Measurements from ENCODE around the gene EID1. TPM values are rescaled to one million over a fixed set of nuclear protein-coding genes. Genes with fewer than 3 reads are reported as not detected.
"Not testable (repeated sequence)": the region's sequence is repeated elsewhere in the genome, so short reads cannot be mapped to it uniquely, and the experiment has no call there.

Gene EID1
- polyA plus RNA-seq, 4 donors = 81.3 to 133 (median 91.5) TPM

GRCh38 chr15:48845123-48845522 lies 32.8 kb upstream of the EID1 start:
- no peaks in the 10 kb centered on the region for H3K9me3 ChIP-seq (ENCODE audit: control insufficient read depth in 2 of 2, insufficient read depth in 1 of 2, low read depth in 1 of 2, low read length in 1 of 2)
- DNase-seq (no peak), FAIRE-seq (no peak)
- no peak overlapping the region for H3K4me3 ChIP-seq (ENCODE audit: low read depth in 1 of 3, low read length in 3 of 3)
- no peaks in the 10 kb centered on the region for H3K36me3 ChIP-seq (ENCODE audit: control insufficient read depth in 3 of 3, insufficient read depth in 2 of 3, low read depth in 1 of 3, low read length in 3 of 3)
- H3K4me1 ChIP-seq (ENCODE audit: control insufficient read depth in 3 of 3, insufficient read depth in 2 of 3, low read depth in 1 of 3, low read length in 2 of 3) = no peaks in the 10 kb centered on the region
- no peak overlapping the region for H3K27ac ChIP-seq (ENCODE audit: low read depth in 1 of 3, low read length in 2 of 3)
- WGBS, 3 donors = 53 to 70% (median 68%) methylated on average over 1 of the region's 1 CpG
- H3K27me3 ChIP-seq (ENCODE audit: control insufficient read depth in 3 of 3, insufficient read depth in 3 of 3, low read length in 3 of 3) = peaks cover 0 to 2% (median 0%) of the 10 kb centered on the region in 3 donors

DNA sequence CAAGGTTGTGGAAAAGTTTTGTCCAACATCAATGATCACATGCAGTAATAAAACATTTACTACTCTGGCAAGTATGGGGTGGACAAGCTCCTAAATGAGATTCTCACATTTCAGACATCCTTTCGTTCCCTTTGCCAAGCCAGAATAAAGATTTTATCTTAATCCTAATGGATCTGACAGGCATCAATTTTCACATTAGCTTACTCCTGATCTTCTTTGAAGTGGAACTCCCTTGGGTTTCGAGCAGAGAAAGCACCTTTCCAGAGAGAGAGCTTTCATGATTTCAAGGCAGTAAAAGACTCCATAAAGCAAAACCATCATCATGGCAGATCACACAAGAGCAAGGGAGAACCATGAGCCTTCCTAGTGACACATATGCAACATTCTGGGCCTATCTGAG lies 27.3 kb upstream of the EID1 start:
- DNase-seq = no peak
- H3K27me3 ChIP-seq (ENCODE audit: control insufficient read depth in 3 of 3, insufficient read depth in 3 of 3, low read length in 3 of 3) = peaks cover 0 to 2% (median 0%) of the 10 kb centered on the region in 3 donors
- peaks cover 0 to 5% (median 0%) of the 10 kb centered on the region in 3 donors for H3K4me1 ChIP-seq (ENCODE audit: control insufficient read depth in 3 of 3, insufficient read depth in 2 of 3, low read depth in 1 of 3, low read length in 2 of 3)
- H3K9me3 ChIP-seq (ENCODE audit: control insufficient read depth in 2 of 2, insufficient read depth in 1 of 2, low read depth in 1 of 2, low read length in 1 of 2) = no peaks in the 10 kb centered on the region
- no peak overlapping the region for H3K27ac ChIP-seq (ENCODE audit: low read depth in 1 of 3, low read length in 2 of 3)
- WGBS, 3 donors = 84 to 91% (median 89%) methylated on average over 2 of the region's 2 CpGs
- no peak overlapping the region for H3K4me3 ChIP-seq (ENCODE audit: low read depth in 1 of 3, low read length in 3 of 3)
- H3K36me3 ChIP-seq (ENCODE audit: control insufficient read depth in 3 of 3, insufficient read depth in 2 of 3, low read depth in 1 of 3, low read length in 3 of 3) = no peaks in the 10 kb centered on the region
- no peak for FAIRE-seq

- DNase-seq (no peak), FAIRE-seq (no peak)
- Histone ChIP-seq H3K4me1 (ENCODE audit: control insufficient read depth in 3 of 3, insufficient read depth in 2 of 3, low read depth in 1 of 3, low read length in 2 of 3) (peaks cover 0 to 10% (median 0%) of the 10 kb centered on the region in 3 donors), H3K27ac (ENCODE audit: low read depth in 1 of 3, low read length in 2 of 3) (no peak overlapping the region), H3K36me3 (ENCODE audit: control insufficient read depth in 3 of 3, insufficient read depth in 2 of 3, low read depth in 1 of 3, low read length in 3 of 3) (no peaks in the 10 kb centered on the region), H3K4me3 (ENCODE audit: low read depth in 1 of 3, low read length in 3 of 3) (no peak overlapping the region), H3K9me3 (ENCODE audit: control insufficient read depth in 2 of 2, insufficient read depth in 1 of 2, low read depth in 1 of 2, low read length in 1 of 2) (no peaks in the 10 kb centered on the region), H3K27me3 (ENCODE audit: control insufficient read depth in 3 of 3, insufficient read depth in 3 of 3, low read length in 3 of 3) (no peaks in the 10 kb centered on the region)
Observed at GRCh38 chr15:48851956-48852355, 26.0 kb upstream of the EID1 start.

GRCh38 chr15:48854434-48854833 lies 23.5 kb upstream of the EID1 start:
- H3K4me1 ChIP-seq (ENCODE audit: control insufficient read depth in 3 of 3, insufficient read depth in 2 of 3, low read depth in 1 of 3, low read length in 2 of 3); H3K9me3 ChIP-seq (ENCODE audit: control insufficient read depth in 2 of 2, insufficient read depth in 1 of 2, low read depth in 1 of 2, low read length in 1 of 2); H3K27ac ChIP-seq (ENCODE audit: low read depth in 1 of 3, low read length in 2 of 3); H3K27me3 ChIP-seq (ENCODE audit: control insufficient read depth in 3 of 3, insufficient read depth in 3 of 3, low read length in 3 of 3); DNase-seq; H3K4me3 ChIP-seq (ENCODE audit: low read depth in 1 of 3, low read length in 3 of 3); H3K36me3 ChIP-seq (ENCODE audit: control insufficient read depth in 3 of 3, insufficient read depth in 2 of 3, low read depth in 1 of 3, low read length in 3 of 3); FAIRE-seq: not testable (repeated sequence)
- 94 to 99% (median 98%) methylated on average over 3 of the region's 3 CpGs for WGBS, 3 donors

DNA sequence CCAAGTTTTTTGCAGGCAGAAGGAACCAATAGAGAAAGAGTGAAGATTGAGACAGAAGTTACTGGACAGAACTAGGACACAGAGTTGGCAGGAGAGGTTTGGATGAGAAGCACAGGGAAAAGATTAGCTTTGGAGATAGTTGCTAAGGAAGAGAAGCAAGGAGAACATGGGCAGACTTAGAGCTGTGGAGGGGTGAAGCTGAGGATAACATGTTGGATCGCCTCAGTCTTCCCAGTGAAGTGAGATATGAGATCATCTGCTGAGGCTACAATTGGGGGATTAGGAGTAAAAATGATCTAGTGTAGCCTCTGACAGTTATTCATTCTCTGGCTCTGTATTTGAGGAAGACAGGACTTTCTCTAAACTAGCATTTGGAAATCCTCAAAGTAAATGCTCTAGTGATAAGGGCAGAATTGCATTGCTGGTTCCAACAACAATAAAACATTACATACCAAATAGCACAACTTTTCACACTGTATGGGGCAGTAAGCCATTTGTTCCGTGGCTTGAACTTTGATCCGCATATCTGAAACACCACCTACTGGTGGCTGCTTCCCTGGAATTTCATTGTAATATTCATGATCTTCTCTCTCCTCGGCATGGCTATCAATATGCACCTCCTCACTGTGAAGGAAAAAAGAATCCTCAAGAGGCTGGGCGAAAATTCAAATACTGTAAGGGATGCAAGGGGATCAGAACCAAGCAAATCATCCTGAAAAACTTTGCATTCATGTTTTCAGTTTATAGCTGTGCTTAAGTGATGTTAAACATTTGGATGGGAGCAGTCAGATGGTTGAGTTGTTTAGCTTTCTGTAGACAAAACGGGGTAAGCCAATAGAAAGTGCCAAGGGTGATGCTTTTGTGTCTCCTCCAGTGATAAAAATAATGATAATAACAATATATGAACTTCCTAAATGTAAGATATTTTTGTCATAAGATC lies 22.2 kb upstream of the EID1 start:
- H3K27me3 ChIP-seq (ENCODE audit: control insufficient read depth in 3 of 3, insufficient read depth in 3 of 3, low read length in 3 of 3) = no peaks in the 10 kb centered on the region
- FAIRE-seq (no peak), DNase-seq (peak; percentile 67 to 77)
- H3K36me3 ChIP-seq (ENCODE audit: control insufficient read depth in 3 of 3, insufficient read depth in 2 of 3, low read depth in 1 of 3, low read length in 3 of 3) = no peaks in the 10 kb centered on the region
- 8 to 33% (median 23%) methylated on average over 6 of the region's 6 CpGs for WGBS, 3 donors
- no peak overlapping the region for H3K27ac ChIP-seq (ENCODE audit: low read depth in 1 of 3, low read length in 2 of 3)
- H3K9me3 ChIP-seq (ENCODE audit: control insufficient read depth in 2 of 2, insufficient read depth in 1 of 2, low read depth in 1 of 2, low read length in 1 of 2) = no peaks in the 10 kb centered on the region
- H3K4me1 ChIP-seq (ENCODE audit: control insufficient read depth in 3 of 3, insufficient read depth in 2 of 3, low read depth in 1 of 3, low read length in 2 of 3) = peaks cover 0 to 10% (median 0%) of the 10 kb centered on the region in 3 donors
- no peak overlapping the region for H3K4me3 ChIP-seq (ENCODE audit: low read depth in 1 of 3, low read length in 3 of 3)

DNA sequence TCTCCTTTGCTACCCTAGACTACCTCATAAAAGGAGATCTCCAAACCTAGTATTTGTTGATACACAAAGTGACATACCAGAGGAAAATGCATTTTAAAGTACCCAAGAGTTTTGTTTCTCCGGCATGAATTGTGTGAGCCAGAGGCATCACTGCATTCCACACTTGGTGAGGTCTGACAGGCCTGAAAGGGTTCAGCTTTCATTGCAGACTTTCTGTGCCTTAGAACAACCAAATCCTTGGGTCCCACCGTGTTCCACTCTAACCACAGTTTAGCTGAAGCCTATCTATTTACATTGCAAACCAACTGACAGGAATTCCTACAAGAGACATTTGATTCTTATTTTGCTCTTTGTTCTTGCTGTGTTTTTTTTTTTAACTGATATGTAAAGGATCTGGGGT lies 21.0 kb upstream of the EID1 start:
- no peak for FAIRE-seq

DNA sequence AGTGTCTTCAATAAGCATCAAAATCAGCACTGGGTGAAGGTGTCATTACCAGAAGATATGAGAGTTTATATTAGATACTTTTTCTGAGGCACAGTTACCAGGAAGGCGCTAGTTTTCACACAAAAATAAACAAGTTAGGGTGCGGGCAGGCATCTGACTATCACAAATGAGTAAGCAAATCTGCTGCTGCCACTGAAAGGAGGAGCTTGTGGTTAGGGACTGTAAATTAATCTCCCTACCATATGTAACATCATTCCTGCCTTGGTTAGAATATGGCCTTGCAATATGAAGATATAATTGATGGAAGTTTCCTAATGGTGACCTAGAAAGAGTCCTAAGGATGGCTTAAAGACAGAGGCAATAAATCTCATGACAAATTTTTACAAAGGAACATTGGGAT lies 19.5 kb upstream of the EID1 start:
- Histone ChIP-seq H3K27ac (ENCODE audit: low read depth in 1 of 3, low read length in 2 of 3) (no peak overlapping the region), H3K4me3 (ENCODE audit: low read depth in 1 of 3, low read length in 3 of 3) (no peak overlapping the region), H3K36me3 (ENCODE audit: control insufficient read depth in 3 of 3, insufficient read depth in 2 of 3, low read depth in 1 of 3, low read length in 3 of 3) (no peaks in the 10 kb centered on the region), H3K9me3 (ENCODE audit: control insufficient read depth in 2 of 2, insufficient read depth in 1 of 2, low read depth in 1 of 2, low read length in 1 of 2) (no peaks in the 10 kb centered on the region), H3K4me1 (ENCODE audit: control insufficient read depth in 3 of 3, insufficient read depth in 2 of 3, low read depth in 1 of 3, low read length in 2 of 3) (peaks cover 0 to 10% (median 0%) of the 10 kb centered on the region in 3 donors), H3K27me3 (ENCODE audit: control insufficient read depth in 3 of 3, insufficient read depth in 3 of 3, low read length in 3 of 3) (no peaks in the 10 kb centered on the region)
- 38 to 47% (median 38%) methylated on average over 2 of the region's 2 CpGs for WGBS, 3 donors
- DNase-seq (no peak), FAIRE-seq (no peak)

More for the DNA sequence above, 21.0 kb upstream of the EID1 start:
- DNase-seq = no peak
- H3K36me3 ChIP-seq (ENCODE audit: control insufficient read depth in 3 of 3, insufficient read depth in 2 of 3, low read depth in 1 of 3, low read length in 3 of 3) = no peaks in the 10 kb centered on the region
- H3K27ac ChIP-seq (ENCODE audit: low read depth in 1 of 3, low read length in 2 of 3) = no peak overlapping the region
- peaks cover 0 to 10% (median 0%) of the 10 kb centered on the region in 3 donors for H3K4me1 ChIP-seq (ENCODE audit: control insufficient read depth in 3 of 3, insufficient read depth in 2 of 3, low read depth in 1 of 3, low read length in 2 of 3)
- no peaks in the 10 kb centered on the region for H3K9me3 ChIP-seq (ENCODE audit: control insufficient read depth in 2 of 2, insufficient read depth in 1 of 2, low read depth in 1 of 2, low read length in 1 of 2)
- H3K4me3 ChIP-seq (ENCODE audit: low read depth in 1 of 3, low read length in 3 of 3) = no peak overlapping the region
- no peaks in the 10 kb centered on the region for H3K27me3 ChIP-seq (ENCODE audit: control insufficient read depth in 3 of 3, insufficient read depth in 3 of 3, low read length in 3 of 3)
- WGBS, 3 donors = 60 to 79% (median 76%) methylated on average over 2 of the region's 2 CpGs

DNA sequence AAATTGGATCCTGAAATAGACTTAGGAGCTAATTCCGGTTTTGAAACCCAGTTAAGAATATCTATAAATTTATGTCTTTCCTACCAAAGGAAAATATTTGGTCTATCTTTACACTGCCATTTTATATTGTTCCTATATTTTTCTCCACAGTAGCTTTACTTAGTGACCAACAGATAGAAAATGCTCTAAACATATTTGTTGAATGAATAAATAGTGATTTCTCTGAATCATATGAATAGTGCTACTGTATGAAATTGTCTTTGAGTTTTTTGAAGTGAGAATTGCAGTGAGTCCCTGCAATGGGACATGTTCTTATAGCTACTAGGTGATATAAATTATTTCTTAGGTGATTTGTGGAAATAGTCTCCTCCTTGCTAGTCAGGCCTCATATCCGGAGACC lies 18.5 kb upstream of the EID1 start:
- no peaks in the 10 kb centered on the region for H3K36me3 ChIP-seq (ENCODE audit: control insufficient read depth in 3 of 3, insufficient read depth in 2 of 3, low read depth in 1 of 3, low read length in 3 of 3)
- no peak overlapping the region for H3K4me3 ChIP-seq (ENCODE audit: low read depth in 1 of 3, low read length in 3 of 3)
- DNase-seq (no peak), FAIRE-seq (no peak)
- H3K27ac ChIP-seq (ENCODE audit: low read depth in 1 of 3, low read length in 2 of 3) = no peak overlapping the region
- H3K4me1 ChIP-seq (ENCODE audit: control insufficient read depth in 3 of 3, insufficient read depth in 2 of 3, low read depth in 1 of 3, low read length in 2 of 3) = peaks cover 0 to 10% (median 0%) of the 10 kb centered on the region in 3 donors
- WGBS, 3 donors = 89 to 96% (median 91%) methylated on average over 2 of the region's 2 CpGs
- H3K9me3 ChIP-seq (ENCODE audit: control insufficient read depth in 2 of 2, insufficient read depth in 1 of 2, low read depth in 1 of 2, low read length in 1 of 2) = no peaks in the 10 kb centered on the region
- no peaks in the 10 kb centered on the region for H3K27me3 ChIP-seq (ENCODE audit: control insufficient read depth in 3 of 3, insufficient read depth in 3 of 3, low read length in 3 of 3)

Measured in small intestine (tissue), 7 donors.